ENCODE results near the gene DNAJC19.

The DNAJC19 gene

GRCh38 chr3:180989291-180990163 is at the start of gene DNAJC19:
TSS of gene DNAJC19 (minus strand) at chr3:180989736. CDS start at chr3:180989602, 134 bp downstream.
- peak; percentile 96 for DNase-seq (ENCODE audit: low read depth)
- TF ChIP-seq POLR2A (IDR thresholded peaks at IDR 0.05; ENCODE audit: extremely low read depth, insufficient read length) (peak; percentile 78), MYC (IDR thresholded peaks at IDR 0.05; ENCODE audit: low read depth, low read length) (peak; percentile 73), CTCF (IDR thresholded peaks at IDR 0.05; ENCODE audit: low read depth, low read length) (no peak)
- TF ChIP-seq, protein P1, sequence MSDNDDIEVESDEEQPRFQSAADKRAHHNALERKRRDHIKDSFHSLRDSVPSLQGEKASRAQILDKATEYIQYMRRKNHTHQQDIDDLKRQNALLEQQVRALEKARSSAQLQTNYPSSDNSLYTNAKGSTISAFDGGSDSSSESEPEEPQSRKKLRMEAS (IDR thresholded peaks at IDR 0.05; ENCODE audit: low read depth, low read length): 0 out of 2 replicates have a peak, but pooled peaks have one; percentile 44
- peak within 1 kb of the TSS; percentile 99 for H3K4me3 ChIP-seq (ENCODE audit: low read depth, low read length)

DNA sequence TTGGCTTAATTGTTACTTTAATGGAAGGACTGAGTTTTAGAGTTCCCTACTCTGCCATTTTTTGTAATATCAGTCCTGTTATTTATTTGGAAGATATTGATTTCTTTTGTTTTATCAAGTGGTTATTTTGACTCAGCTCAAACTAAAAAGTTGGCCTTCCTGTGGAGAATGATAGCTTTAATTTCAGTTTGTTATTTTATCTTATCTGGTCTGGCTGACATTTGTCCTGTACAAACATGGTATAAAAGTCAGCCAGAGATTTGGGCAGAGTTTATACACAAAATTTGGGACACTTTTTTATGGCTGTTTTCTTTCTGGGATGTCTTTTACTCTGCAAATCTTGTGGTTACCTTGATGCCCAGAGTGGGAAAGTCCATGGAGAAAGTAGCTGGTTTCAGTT is 41.4 kb upstream of the DNAJC19 start:
- TF ChIP-seq POLR2A (IDR thresholded peaks at IDR 0.05; ENCODE audit: extremely low read depth, insufficient read length): no peak
- TF ChIP-seq CTCF (IDR thresholded peaks at IDR 0.05; ENCODE audit: low read depth, low read length): no peak
- TF ChIP-seq MYC (IDR thresholded peaks at IDR 0.05; ENCODE audit: low read depth, low read length): no peak
- TF ChIP-seq, protein P1 (IDR thresholded peaks at IDR 0.05; ENCODE audit: low read depth, low read length): no peak
- H3K4me3 ChIP-seq (ENCODE audit: low read depth, low read length): no peak overlapping the region
- no peak for DNase-seq (ENCODE audit: low read depth)

DNA sequence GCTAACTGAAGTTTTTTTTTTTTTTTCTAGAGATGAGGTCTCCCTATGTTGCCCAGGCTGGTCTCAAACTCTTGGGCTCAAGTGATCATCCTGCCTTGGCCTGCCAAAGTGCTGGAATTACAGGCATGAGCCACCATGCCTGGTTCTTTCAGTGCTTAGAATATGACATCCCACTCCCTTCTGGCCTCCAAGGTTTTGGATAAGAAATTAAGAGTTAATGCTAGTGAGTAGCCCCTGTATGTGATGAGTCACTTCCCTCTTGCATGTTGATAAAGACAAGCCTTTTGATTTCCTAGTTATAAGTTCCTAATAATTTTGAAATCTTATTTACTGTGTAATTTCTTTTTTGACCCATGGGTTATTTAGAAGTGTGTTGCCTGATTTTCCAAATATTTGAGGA is 35.7 kb upstream of the DNAJC19 start:
- TF ChIP-seq, protein P1 (IDR thresholded peaks at IDR 0.05; ENCODE audit: low read depth, low read length): no peak
- TF ChIP-seq POLR2A (IDR thresholded peaks at IDR 0.05; ENCODE audit: extremely low read depth, insufficient read length): no peak
- no peak for TF ChIP-seq CTCF (IDR thresholded peaks at IDR 0.05; ENCODE audit: low read depth, low read length)
- TF ChIP-seq MYC (IDR thresholded peaks at IDR 0.05; ENCODE audit: low read depth, low read length): no peak
- DNase-seq (ENCODE audit: low read depth): no peak
- H3K4me3 ChIP-seq (ENCODE audit: low read depth, low read length): no peak overlapping the region

- peak; percentile 21 for DNase-seq (ENCODE audit: low read depth)
- H3K4me3 ChIP-seq (ENCODE audit: low read depth, low read length): no peak overlapping the region
- no peak for TF ChIP-seq POLR2A (IDR thresholded peaks at IDR 0.05; ENCODE audit: extremely low read depth, insufficient read length)
- TF ChIP-seq, protein P1 (IDR thresholded peaks at IDR 0.05; ENCODE audit: low read depth, low read length): no peak
- no peak for TF ChIP-seq MYC (IDR thresholded peaks at IDR 0.05; ENCODE audit: low read depth, low read length)
- no peak for TF ChIP-seq CTCF (IDR thresholded peaks at IDR 0.05; ENCODE audit: low read depth, low read length)
Observed at GRCh38 chr3:181017690-181018089, 28.2 kb upstream of the DNAJC19 start.

DNA sequence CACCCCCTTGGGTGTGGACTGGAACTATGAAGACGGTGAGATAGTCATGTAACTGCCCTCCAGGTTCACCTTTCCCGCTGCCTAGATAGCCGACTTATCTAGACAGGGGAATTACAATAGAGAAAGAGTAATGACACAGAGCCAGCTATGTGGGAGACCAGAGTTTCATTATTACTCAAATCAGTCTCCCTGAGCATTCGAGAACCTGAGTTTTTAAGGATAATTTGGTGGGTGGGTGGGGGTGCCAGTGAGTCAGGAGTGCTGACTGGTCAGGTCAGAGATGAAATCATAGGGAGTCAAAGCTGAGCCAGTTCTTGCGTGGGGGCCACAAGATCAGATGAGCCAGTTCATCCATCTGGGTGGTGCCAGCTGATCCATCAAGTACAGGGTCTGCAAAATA is 19.7 kb upstream of the DNAJC19 start:
- no peak for TF ChIP-seq MYC (IDR thresholded peaks at IDR 0.05; ENCODE audit: low read depth, low read length)
- TF ChIP-seq CTCF (IDR thresholded peaks at IDR 0.05; ENCODE audit: low read depth, low read length): no peak
- TF ChIP-seq, protein P1 (IDR thresholded peaks at IDR 0.05; ENCODE audit: low read depth, low read length): no peak
- TF ChIP-seq POLR2A (IDR thresholded peaks at IDR 0.05; ENCODE audit: extremely low read depth, insufficient read length): no peak
- no peak for DNase-seq (ENCODE audit: low read depth)
- no peak overlapping the region for H3K4me3 ChIP-seq (ENCODE audit: low read depth, low read length)

Data from NB4 (cell line).